Measurements from ENCODE around the gene TNRC6B. TPM values are rescaled to one million over a fixed set of nuclear protein-coding genes. Genes with fewer than 3 reads are reported as not detected.

Gene TNRC6B
- total RNA-seq, 1 experiment from 2014 or later, result 58.1 TPM

DNA sequence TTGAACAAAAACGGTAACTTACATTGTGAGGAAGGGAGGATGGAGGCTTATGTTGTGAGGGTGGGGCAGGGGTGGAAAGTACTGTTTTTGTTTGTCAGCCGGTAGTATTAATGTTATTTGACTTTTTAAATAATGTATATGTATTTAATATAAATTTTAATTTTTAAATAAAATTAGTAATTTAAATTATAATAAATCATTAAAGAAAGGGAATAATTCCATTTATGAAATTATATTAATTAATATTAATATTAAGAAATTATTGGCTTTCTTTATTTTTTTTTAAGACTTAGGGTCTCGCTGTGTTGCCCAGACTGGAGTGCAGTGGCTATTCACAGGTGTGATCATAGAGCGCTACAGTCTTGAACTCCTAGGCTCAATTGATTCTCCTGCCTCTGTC lies 24.0 kb upstream of the TNRC6B start:
- no peak overlapping the region for H3K27ac ChIP-seq (ENCODE audit: insufficient read length, low read depth, low read length)
- no peak overlapping the region for H4K5ac ChIP-seq (ENCODE audit: insufficient read length, low read depth, low read length)
- Mint-ChIP-seq H3K27ac (no peak overlapping the region), H3K27me3 (ENCODE audit: low read depth) (no peaks in the 10 kb centered on the region), H3K9me3 (no peaks in the 10 kb centered on the region), H3K4me1 (peaks cover 6 to 9% of the 10 kb centered on the region in 2 experiments), H3K36me3 (ENCODE audit: insufficient read depth in 1 of 3, low read depth in 3 of 3) (peaks cover 0 to 8% (median 0%) of the 10 kb centered on the region in 3 experiments; a peak in 2 of 7 replicates), H3K4me3 (no peak overlapping the region)
- no peaks in the 10 kb centered on the region for H3K9me3 ChIP-seq (ENCODE audit: control insufficient read depth, low read depth, low read length)
- H4K8ac ChIP-seq (replicated peaks; ENCODE audit: insufficient read length, low read depth, low read length), result no peak overlapping the region
- no peak overlapping the region for H2AK5ac ChIP-seq (ENCODE audit: insufficient read length, low read length)
- H3K4me1 ChIP-seq (ENCODE audit: insufficient read depth, low read length), result no peaks in the 10 kb centered on the region
- H3T11ph ChIP-seq (ENCODE audit: low read length), result no peak overlapping the region
- H3K18ac ChIP-seq (ENCODE audit: insufficient read length, low read depth, low read length), result no peak overlapping the region
- no peak overlapping the region for H2BK12ac ChIP-seq (ENCODE audit: insufficient read length, low read depth, low read length)
- no peaks in the 10 kb centered on the region for H3K27me3 ChIP-seq (ENCODE audit: insufficient read depth, low read length)
- no peak overlapping the region for H3K23ac ChIP-seq (ENCODE audit: insufficient read length, low read depth, low read length)
- H2BK5ac ChIP-seq (ENCODE audit: insufficient read length, low read length), result no peak overlapping the region
- H3K23me2 ChIP-seq (ENCODE audit: insufficient read length, low read depth, low read length, poor library complexity, severe bottlenecking), result no peaks in the 10 kb centered on the region
- no peak for DNase-seq
- no peak overlapping the region for H2BK120ac ChIP-seq (ENCODE audit: low read depth, low read length, poor library complexity, severe bottlenecking)
- H2BK20ac ChIP-seq (ENCODE audit: low read depth, low read length, poor library complexity, severe bottlenecking), result no peak overlapping the region
- no peaks in the 10 kb centered on the region for H3K79me2 ChIP-seq (ENCODE audit: insufficient read depth, low read length)
- H3K4me2 ChIP-seq (ENCODE audit: insufficient read depth, insufficient read length, low read length), result no peak overlapping the region
- H3K9ac ChIP-seq (ENCODE audit: extremely low read depth, insufficient read length, low read length), result no peak overlapping the region
- no peak overlapping the region for H2AFZ ChIP-seq (ENCODE audit: low read length)
- no peak overlapping the region for H3K14ac ChIP-seq (ENCODE audit: insufficient read depth, low read length)
- H3K56ac ChIP-seq (ENCODE audit: insufficient read length, low read depth, low read length), result no peak overlapping the region
- WGBS (ENCODE audit: extremely low coverage, insufficient read length, low lambda C conversion rate), result no CpG with 5 or more reads among the region's 4 CpGs
- H4K20me1 ChIP-seq (ENCODE audit: control insufficient read depth, insufficient read depth, insufficient read length), result no peaks in the 10 kb centered on the region
- no peaks in the 10 kb centered on the region for H3K79me1 ChIP-seq (ENCODE audit: insufficient read depth, low read depth, low read length, poor library complexity, severe bottlenecking)
- TF ChIP-seq, protein P1, sequence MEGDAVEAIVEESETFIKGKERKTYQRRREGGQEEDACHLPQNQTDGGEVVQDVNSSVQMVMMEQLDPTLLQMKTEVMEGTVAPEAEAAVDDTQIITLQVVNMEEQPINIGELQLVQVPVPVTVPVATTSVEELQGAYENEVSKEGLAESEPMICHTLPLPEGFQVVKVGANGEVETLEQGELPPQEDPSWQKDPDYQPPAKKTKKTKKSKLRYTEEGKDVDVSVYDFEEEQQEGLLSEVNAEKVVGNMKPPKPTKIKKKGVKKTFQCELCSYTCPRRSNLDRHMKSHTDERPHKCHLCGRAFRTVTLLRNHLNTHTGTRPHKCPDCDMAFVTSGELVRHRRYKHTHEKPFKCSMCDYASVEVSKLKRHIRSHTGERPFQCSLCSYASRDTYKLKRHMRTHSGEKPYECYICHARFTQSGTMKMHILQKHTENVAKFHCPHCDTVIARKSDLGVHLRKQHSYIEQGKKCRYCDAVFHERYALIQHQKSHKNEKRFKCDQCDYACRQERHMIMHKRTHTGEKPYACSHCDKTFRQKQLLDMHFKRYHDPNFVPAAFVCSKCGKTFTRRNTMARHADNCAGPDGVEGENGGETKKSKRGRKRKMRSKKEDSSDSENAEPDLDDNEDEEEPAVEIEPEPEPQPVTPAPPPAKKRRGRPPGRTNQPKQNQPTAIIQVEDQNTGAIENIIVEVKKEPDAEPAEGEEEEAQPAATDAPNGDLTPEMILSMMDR (conservative IDR thresholded peaks at IDR 0.05), result no peak
- no peak overlapping the region for H4K91ac ChIP-seq (ENCODE audit: insufficient read length, low read depth, low read length)
- H3K4ac ChIP-seq (ENCODE audit: low read depth, low read length), result no peak overlapping the region
- H2BK15ac ChIP-seq (ENCODE audit: low read depth, low read length), result no peak overlapping the region

All from H9 (cell line).